Hepatocyte (in vitro differentiated cells): ENCODE data around the gene SLC22A23. TPM values are rescaled to one million over a fixed set of nuclear protein-coding genes. Genes with fewer than 3 reads are reported as not detected.
A peak's percentile ranks its signal among the peaks of the same experiment; 100 is the strongest.

ENCODE experiments used
- DNase-seq: peaks from one replicate; pipeline ENCODE4 v3.0.0-alpha.2; 2016; ENCODE audit warnings: low spot score
- H2AFZ ChIP-seq: fragments of 200-600 bp; sonication (generic); 2 replicates; pipeline ENCODE4 v1.6.0; 2016; ENCODE audit warnings: antibody characterized with exemption, mild to moderate bottlenecking
- H3K27ac ChIP-seq: fragments of 200-600 bp; sonication (generic); 2 replicates; pipeline ENCODE4 v1.5.1; 2016; ENCODE audit warnings: mild to moderate bottlenecking
- H3K27me3 ChIP-seq: fragments of 200-600 bp; sonication (generic); 2 replicates; pipeline ENCODE4 v1.6.1; 2016
- H3K36me3 ChIP-seq: fragments of 200-600 bp; sonication (generic); replicated peaks from 2 replicates; pipeline ENCODE4 v1.5.1; 2016; ENCODE audit warnings: low read depth; ENCODE audit not compliant: insufficient read depth
- H3K4me1 ChIP-seq: fragments of 200-600 bp; sonication (generic); 2 replicates; pipeline ENCODE4 v1.5.1; 2016; ENCODE audit warnings: mild to moderate bottlenecking, moderate library complexity; ENCODE audit not compliant: insufficient read depth
- H3K4me2 ChIP-seq: fragments of 200-600 bp; sonication (generic); 2 replicates; pipeline ENCODE4 v1.6.0; 2016
- H3K4me3 ChIP-seq: fragments of 200-600 bp; sonication (generic); 2 replicates; pipeline ENCODE4 v1.5.1; 2016; ENCODE audit warnings: mild to moderate bottlenecking
- H3K79me2 ChIP-seq: fragments of 200-600 bp; sonication (generic); 2 replicates; pipeline ENCODE4 v1.6.0; 2017; ENCODE audit warnings: mild to moderate bottlenecking
- H3K9me2 ChIP-seq: fragments of 200-600 bp; sonication (generic); replicated peaks from 2 replicates; pipeline ENCODE4 v1.6.0; 2017; ENCODE audit warnings: mild to moderate bottlenecking; ENCODE audit not compliant: insufficient read depth
- H3K9me3 ChIP-seq: fragments of 200-600 bp; sonication (generic); 2 replicates; pipeline ENCODE4 v1.5.1; 2016; ENCODE audit warnings: low read depth, mild to moderate bottlenecking
- H4K20me1 ChIP-seq: fragments of 200-600 bp; sonication (generic); 2 replicates; pipeline ENCODE4 v1.6.0; 2016; ENCODE audit warnings: mild to moderate bottlenecking; ENCODE audit not compliant: insufficient read depth, poor library complexity, severe bottlenecking
- CTCF ChIP-seq: fragments of 200-600 bp; sonication (generic); IDR thresholded peaks from 2 replicates; pipeline ENCODE4 v1.5.1; 2016; ENCODE audit warnings: antibody characterized with exemption, mild to moderate bottlenecking; ENCODE audit not compliant: poor library complexity
- EZH2 ChIP-seq: fragments of 200-600 bp; sonication (generic); IDR thresholded peaks from 2 replicates; pipeline ENCODE4 v1.6.1; 2016; ENCODE audit warnings: antibody characterized with exemption, mild to moderate bottlenecking, borderline replicate concordance
- EZH2phosphoT487 ChIP-seq: fragments of 200-600 bp; sonication (generic); IDR thresholded peaks from one replicate; pipeline ENCODE4 v1.6.1; 2018; ENCODE audit warnings: antibody characterized with exemption, mild to moderate bottlenecking, low read depth, moderate library complexity; ENCODE audit not compliant: unreplicated experiment, severe bottlenecking
- WGBS: methylation state at CpG from one replicate; pipeline ENCODE4 v1.1.6; 2016; ENCODE audit warnings: low lambda C conversion rate; ENCODE audit errors: missing lambda C conversion rate; 5-methylcytosine and 5-hydroxymethylcytosine counted together
- polyA plus RNA-seq: library from polyadenylated mRNA; unstranded; fragments of >200 nt; fragmentation: Nextera tagmentation; extraction: Ambion mirVana; gene quantifications from 2 replicates; pipeline ENCODE4 v1.2.1, GENCODE V29; 2016
- total RNA-seq: library from RNA; depleted of rRNA; stranded (reverse); fragments of >200 nt; gene quantifications from 2 replicates; pipeline ENCODE4 v1.2.3, GENCODE V29; 2014

Gene SLC22A23
- total and polyA plus RNA-seq, 2 experiments from 2014 or later: 14.3 to 14.8 TPM

GRCh38 chr6:3406362-3406821 is 50.5 kb downstream of the SLC22A23 start:
- no peak for DNase-seq
- Histone ChIP-seq H3K27ac (peak overlapping the region; percentile 65), H3K36me3 (no peaks in the 10 kb centered on the region), H3K9me3 (no peaks in the 10 kb centered on the region), H2AFZ (no peak overlapping the region), H4K20me1 (no peaks in the 10 kb centered on the region), H3K4me1 (peaks cover 66% of the 10 kb centered on the region), H3K4me2 (peak overlapping the region; percentile 21), H3K4me3 (no peak overlapping the region), H3K27me3 (no peaks in the 10 kb centered on the region), H3K9me2 (no peaks in the 10 kb centered on the region), H3K79me2 (peaks cover 38% of the 10 kb centered on the region)
- no peak for TF ChIP-seq CTCF
- TF ChIP-seq EZH2phosphoT487: no peak
- TF ChIP-seq EZH2: no peak
- 57% methylated on average over 9 of the region's 9 CpGs for WGBS

GRCh38 chr6:3405679-3406078 is 51.2 kb downstream of the SLC22A23 start:
- Histone ChIP-seq H2AFZ (no peak overlapping the region), H3K9me3 (no peaks in the 10 kb centered on the region), H3K9me2 (no peaks in the 10 kb centered on the region), H4K20me1 (no peaks in the 10 kb centered on the region), H3K79me2 (peaks cover 44% of the 10 kb centered on the region), H3K27me3 (no peaks in the 10 kb centered on the region), H3K36me3 (no peaks in the 10 kb centered on the region), H3K4me1 (peaks cover 66% of the 10 kb centered on the region), H3K4me3 (no peak overlapping the region), H3K4me2 (peak overlapping the region; percentile 21), H3K27ac (peak overlapping the region; percentile 84)
- peak; percentile 65 for DNase-seq
- TF ChIP-seq EZH2phosphoT487: no peak
- TF ChIP-seq EZH2: no peak
- no peak for TF ChIP-seq CTCF

GRCh38 chr6:3405182-3405518 is 51.7 kb downstream of the SLC22A23 start:
- Histone ChIP-seq H3K4me3 (no peak overlapping the region), H4K20me1 (no peaks in the 10 kb centered on the region), H3K4me1 (peaks cover 62% of the 10 kb centered on the region), H2AFZ (no peak overlapping the region), H3K4me2 (peak overlapping the region; percentile 21), H3K27me3 (no peaks in the 10 kb centered on the region), H3K27ac (peak overlapping the region; percentile 84), H3K9me2 (no peaks in the 10 kb centered on the region), H3K9me3 (no peaks in the 10 kb centered on the region), H3K79me2 (peaks cover 48% of the 10 kb centered on the region), H3K36me3 (no peaks in the 10 kb centered on the region)
- no peak for TF ChIP-seq CTCF
- TF ChIP-seq EZH2: no peak
- no peak for TF ChIP-seq EZH2phosphoT487
- WGBS: 81% methylated on average over 11 of the region's 11 CpGs
- no peak for DNase-seq
